Liver (tissue), 9 donors: Measurements from ENCODE around the gene PARP15. TPM values are rescaled to one million over a fixed set of nuclear protein-coding genes. Genes with fewer than 3 reads are reported as not detected.

Experiments used
- DNase-seq: peaks from one replicate; pipeline ENCODE4 v3.0.0-alpha.2; 2017; ENCODE audit warnings: low spot score
- H3K27ac ChIP-seq, 2 donors: one replicate each; pipeline ENCODE4 v1.7.0; 2013; ENCODE audit warnings: inconsistent platforms in 2 of 2, low read length in 2 of 2, control low read depth in 1 of 2, low read depth in 1 of 2, mild to moderate bottlenecking in 1 of 2
- H3K27me3 ChIP-seq, 4 donors: one replicate each; pipeline versions ENCODE4 v1.6.1 to v1.7.0; 2013; ENCODE audit warnings: low read length in 3 of 4, inconsistent platforms in 1 of 4, mild to moderate bottlenecking in 1 of 4, moderate library complexity in 1 of 4; ENCODE audit not compliant: control insufficient read depth in 4 of 4, insufficient read depth in 4 of 4
- H3K36me3 ChIP-seq, 4 donors: one replicate each; pipeline versions ENCODE4 v1.6.1 to v1.7.0; 2013; ENCODE audit warnings: low read length in 3 of 4, mild to moderate bottlenecking in 3 of 4, low read depth in 1 of 4, moderate library complexity in 1 of 4; ENCODE audit not compliant: control insufficient read depth in 4 of 4, insufficient read depth in 3 of 4
- H3K4me1 ChIP-seq, 4 donors: one replicate each; pipeline versions ENCODE4 v1.6.1 to v1.7.0; 2013; ENCODE audit warnings: low read length in 3 of 4, mild to moderate bottlenecking in 3 of 4, moderate library complexity in 1 of 4; ENCODE audit not compliant: control insufficient read depth in 4 of 4, insufficient read depth in 4 of 4
- H3K4me3 ChIP-seq, 3 donors: one replicate each; pipeline versions ENCODE4 v1.6.1 to v1.7.0; 2013; ENCODE audit warnings: low read length in 3 of 3, control low read depth in 1 of 3, low read depth in 1 of 3, mild to moderate bottlenecking in 1 of 3
- H3K9ac ChIP-seq, 2 donors: one replicate each; pipeline ENCODE4 v1.7.0; 2013; ENCODE audit warnings: low read length in 2 of 2, mild to moderate bottlenecking in 2 of 2, moderate library complexity in 2 of 2, control low read depth in 1 of 2, low read depth in 1 of 2
- H3K9me3 ChIP-seq, 4 donors: one replicate each; pipeline versions ENCODE4 v1.6.1 to v1.7.0; 2013; ENCODE audit warnings: low read length in 3 of 4; ENCODE audit not compliant: control insufficient read depth in 4 of 4
- EGR1 ChIP-seq, 2 donors: IDR thresholded peaks; 2 replicates each; pipeline ENCODE4 v1.6.1; 2016 to 2018; ENCODE audit warnings: antibody characterized with exemption in 2 of 2, low read depth in 2 of 2
- FOXA1 ChIP-seq: IDR thresholded peaks from 2 replicates; pipeline ENCODE4 v1.6.1; 2016; ENCODE audit warnings: antibody characterized with exemption
- FOXA2 ChIP-seq: IDR thresholded peaks from 2 replicates; pipeline ENCODE4 v1.6.1; 2016; ENCODE audit warnings: antibody characterized with exemption
- GABPA ChIP-seq, 2 donors: IDR thresholded peaks in 1 of 2; conservative IDR thresholded peaks in 1 of 2; 2 replicates each; pipeline ENCODE4 v1.6.1; 2016; ENCODE audit warnings: antibody characterized with exemption in 2 of 2, mild to moderate bottlenecking in 1 of 2, moderate library complexity in 1 of 2
- HNF4A ChIP-seq, 2 donors: conservative IDR thresholded peaks; 2 replicates each; pipeline ENCODE4 v1.6.1; 2016; ENCODE audit warnings: antibody characterized with exemption in 2 of 2, mild to moderate bottlenecking in 2 of 2
- HNF4G ChIP-seq: IDR thresholded peaks from 2 replicates; pipeline ENCODE4 v1.6.1; 2016; ENCODE audit warnings: antibody characterized with exemption
- JUND ChIP-seq, 2 donors: IDR thresholded peaks; 2 replicates each; pipeline ENCODE4 v1.6.1; 2016; ENCODE audit warnings: antibody characterized with exemption in 2 of 2
- NR2F2 ChIP-seq: IDR thresholded peaks from 2 replicates; pipeline ENCODE4 v1.6.1; 2016; ENCODE audit warnings: antibody characterized with exemption
- RAD21 ChIP-seq, 2 donors: IDR thresholded peaks; 2 replicates each; pipeline ENCODE4 v1.6.1; 2016; ENCODE audit warnings: antibody characterized with exemption in 2 of 2, mild to moderate bottlenecking in 2 of 2
- RXRA ChIP-seq, 2 donors: IDR thresholded peaks; 2 replicates each; pipeline ENCODE4 v1.6.1; 2017 to 2018; ENCODE audit warnings: antibody characterized with exemption in 2 of 2, mild to moderate bottlenecking in 1 of 2
- SP1 ChIP-seq: IDR thresholded peaks from 2 replicates; pipeline ENCODE4 v1.6.1; 2018; ENCODE audit warnings: antibody characterized with exemption, mild to moderate bottlenecking
- TAF1 ChIP-seq: conservative IDR thresholded peaks from 2 replicates; pipeline ENCODE4 v1.6.1; 2016; ENCODE audit warnings: antibody characterized with exemption, mild to moderate bottlenecking
- YY1 ChIP-seq: IDR thresholded peaks from 2 replicates; pipeline ENCODE4 v1.6.1; 2016; ENCODE audit warnings: antibody characterized with exemption, mild to moderate bottlenecking
- WGBS: extraction: QIAGEN DNeasy Blood & Tissue Kit; methylation state at CpG from one replicate; pipeline ENCODE4 v1.1.7; 2013; 5-methylcytosine and 5-hydroxymethylcytosine counted together
- polyA plus RNA-seq, 2 donors: library from polyadenylated mRNA; stranded (reverse) in 1 of 2; unstranded in 1 of 2; fragments of 200-250 nt in 1 of 2; fragments of >200 nt in 1 of 2; fragmentation: Nextera tagmentation in 1 of 2; extraction: Ambion mirVana in 1 of 2; gene quantifications; one replicate each; pipeline versions ENCODE4 v1.2.1 to v1.2.3, GENCODE V29; 2013 to 2015
- total RNA-seq, 2 donors: library from RNA; depleted of rRNA; stranded (reverse); fragments of >200 nt; gene quantifications; one replicate each; pipeline ENCODE4 v1.2.3, GENCODE V29; 2014
- TF ChIP-seq, protein P1 (sequence below): fragments of 150-350 bp; IDR thresholded peaks from 2 replicates; pipeline ENCODE4 v1.5.1; 2017; ENCODE audit warnings: improper control_type of control experiment, low read depth, low read length; ENCODE audit not compliant: missing input control
- TF ChIP-seq, protein P2 (sequence below): IDR thresholded peaks from 2 replicates; pipeline ENCODE4 v1.6.1; 2016; ENCODE audit warnings: antibody characterized with exemption
- TF ChIP-seq, protein P3 (sequence below): IDR thresholded peaks from 2 replicates; pipeline ENCODE4 v1.6.1; 2016; ENCODE audit warnings: antibody characterized with exemption
- TF ChIP-seq, protein P4 (sequence below): IDR thresholded peaks from 2 replicates; pipeline ENCODE4 v1.6.1; 2016; ENCODE audit warnings: antibody characterized with exemption
- TF ChIP-seq, protein P5 (sequence below): IDR thresholded peaks from 2 replicates; pipeline ENCODE4 v1.6.1; 2016; ENCODE audit warnings: antibody characterized with exemption, mild to moderate bottlenecking
- donor health status: healthy.
- donor health status: healthy.
- donor health status: healthy.
- donor health status: healthy.
- donor health status: healthy.

Gene PARP15
- total and polyA plus RNA-seq, 4 donors, result 0.28 to 3.3 (median 2.5) TPM

DNA sequence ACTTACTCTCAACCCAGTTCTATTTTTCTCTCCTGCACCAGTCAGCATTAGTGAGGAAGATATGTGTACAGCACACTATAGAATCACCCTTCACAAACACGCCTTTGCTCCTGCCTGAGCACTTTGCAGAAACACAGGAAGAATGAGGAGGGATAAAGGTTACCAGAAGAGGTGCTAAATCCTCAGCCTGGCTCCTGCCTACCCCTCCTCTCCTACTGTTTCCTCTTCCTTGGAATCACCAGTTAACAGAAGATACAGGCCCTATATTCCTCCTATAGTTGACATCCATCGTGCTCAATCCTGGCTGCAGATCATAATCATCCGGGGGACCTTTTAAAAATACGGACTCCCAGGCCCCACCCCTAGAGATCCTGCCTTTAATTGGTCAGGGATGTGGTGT is 28.9 kb downstream of the PARP15 start:
- no peak for DNase-seq
- Histone ChIP-seq H3K36me3 (no peaks in the 10 kb centered on the region), H3K4me1 (no peaks in the 10 kb centered on the region), H3K27ac (no peak overlapping the region), H3K4me3 (no peak overlapping the region), H3K9ac (no peak overlapping the region), H3K9me3 (no peaks in the 10 kb centered on the region), H3K27me3 (no peaks in the 10 kb centered on the region)
- TF ChIP-seq, protein P1, sequence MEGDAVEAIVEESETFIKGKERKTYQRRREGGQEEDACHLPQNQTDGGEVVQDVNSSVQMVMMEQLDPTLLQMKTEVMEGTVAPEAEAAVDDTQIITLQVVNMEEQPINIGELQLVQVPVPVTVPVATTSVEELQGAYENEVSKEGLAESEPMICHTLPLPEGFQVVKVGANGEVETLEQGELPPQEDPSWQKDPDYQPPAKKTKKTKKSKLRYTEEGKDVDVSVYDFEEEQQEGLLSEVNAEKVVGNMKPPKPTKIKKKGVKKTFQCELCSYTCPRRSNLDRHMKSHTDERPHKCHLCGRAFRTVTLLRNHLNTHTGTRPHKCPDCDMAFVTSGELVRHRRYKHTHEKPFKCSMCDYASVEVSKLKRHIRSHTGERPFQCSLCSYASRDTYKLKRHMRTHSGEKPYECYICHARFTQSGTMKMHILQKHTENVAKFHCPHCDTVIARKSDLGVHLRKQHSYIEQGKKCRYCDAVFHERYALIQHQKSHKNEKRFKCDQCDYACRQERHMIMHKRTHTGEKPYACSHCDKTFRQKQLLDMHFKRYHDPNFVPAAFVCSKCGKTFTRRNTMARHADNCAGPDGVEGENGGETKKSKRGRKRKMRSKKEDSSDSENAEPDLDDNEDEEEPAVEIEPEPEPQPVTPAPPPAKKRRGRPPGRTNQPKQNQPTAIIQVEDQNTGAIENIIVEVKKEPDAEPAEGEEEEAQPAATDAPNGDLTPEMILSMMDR, result no peak
- TF ChIP-seq RAD21 (IDR thresholded peaks at IDR 0.05) (no peak), RXRA (IDR thresholded peaks at IDR 0.05) (no peak), EGR1 (IDR thresholded peaks at IDR 0.05; ENCODE audit: low read depth in 2 of 2) (no peak), NR2F2 (no peak), GABPA (IDR thresholded peaks at IDR 0.05 in 1 of 2, conservative IDR thresholded peaks at IDR 0.05 in 1 of 2) (no peak), HNF4A (conservative IDR thresholded peaks at IDR 0.05) (no peak), SP1 (no peak), FOXA1 (no peak), HNF4G (no peak)
- TF ChIP-seq, protein P2, sequence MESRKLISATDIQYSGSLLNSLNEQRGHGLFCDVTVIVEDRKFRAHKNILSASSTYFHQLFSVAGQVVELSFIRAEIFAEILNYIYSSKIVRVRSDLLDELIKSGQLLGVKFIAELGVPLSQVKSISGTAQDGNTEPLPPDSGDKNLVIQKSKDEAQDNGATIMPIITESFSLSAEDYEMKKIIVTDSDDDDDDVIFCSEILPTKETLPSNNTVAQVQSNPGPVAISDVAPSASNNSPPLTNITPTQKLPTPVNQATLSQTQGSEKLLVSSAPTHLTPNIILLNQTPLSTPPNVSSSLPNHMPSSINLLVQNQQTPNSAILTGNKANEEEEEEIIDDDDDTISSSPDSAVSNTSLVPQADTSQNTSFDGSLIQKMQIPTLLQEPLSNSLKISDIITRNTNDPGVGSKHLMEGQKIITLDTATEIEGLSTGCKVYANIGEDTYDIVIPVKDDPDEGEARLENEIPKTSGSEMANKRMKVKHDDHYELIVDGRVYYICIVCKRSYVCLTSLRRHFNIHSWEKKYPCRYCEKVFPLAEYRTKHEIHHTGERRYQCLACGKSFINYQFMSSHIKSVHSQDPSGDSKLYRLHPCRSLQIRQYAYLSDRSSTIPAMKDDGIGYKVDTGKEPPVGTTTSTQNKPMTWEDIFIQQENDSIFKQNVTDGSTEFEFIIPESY, result no peak
- TF ChIP-seq, protein P3, sequence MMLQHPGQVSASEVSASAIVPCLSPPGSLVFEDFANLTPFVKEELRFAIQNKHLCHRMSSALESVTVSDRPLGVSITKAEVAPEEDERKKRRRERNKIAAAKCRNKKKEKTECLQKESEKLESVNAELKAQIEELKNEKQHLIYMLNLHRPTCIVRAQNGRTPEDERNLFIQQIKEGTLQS, result no peak
- 73% methylated on average over 4 of the region's 4 CpGs for WGBS

DNA sequence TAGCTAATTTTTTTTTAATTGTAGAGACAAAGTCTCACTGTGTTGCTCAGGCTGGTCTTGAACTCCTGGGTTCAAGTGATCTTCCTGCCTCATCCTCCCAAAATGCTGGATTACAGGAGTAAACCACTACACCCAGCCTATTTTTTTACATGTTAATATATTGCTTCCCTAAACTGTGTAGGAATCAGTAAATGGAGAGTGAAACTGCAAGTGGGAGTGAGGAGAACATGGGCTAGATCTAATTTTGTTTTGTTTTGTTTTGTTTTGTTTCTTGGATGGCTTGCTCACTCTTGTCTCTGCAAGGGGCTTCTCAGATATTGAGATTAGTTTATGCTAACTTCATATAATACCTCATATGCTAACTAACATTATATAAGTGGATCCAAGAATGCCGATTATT is 31.5 kb downstream of the PARP15 start:
- Histone ChIP-seq H3K4me1 (no peaks in the 10 kb centered on the region), H3K9ac (no peak overlapping the region), H3K36me3 (no peaks in the 10 kb centered on the region), H3K27me3 (no peaks in the 10 kb centered on the region), H3K4me3 (no peak overlapping the region), H3K27ac (no peak overlapping the region), H3K9me3 (no peaks in the 10 kb centered on the region)
- TF ChIP-seq, protein P1, result no peak
- no peak for TF ChIP-seq TAF1
- no peak for TF ChIP-seq HNF4G
- TF ChIP-seq, protein P3, result no peak
- TF ChIP-seq YY1, result no peak
- no peak for TF ChIP-seq HNF4A (conservative IDR thresholded peaks at IDR 0.05)
- TF ChIP-seq RXRA (IDR thresholded peaks at IDR 0.05), result no peak
- no peak for TF ChIP-seq GABPA (IDR thresholded peaks at IDR 0.05 in 1 of 2, conservative IDR thresholded peaks at IDR 0.05 in 1 of 2)
- TF ChIP-seq NR2F2, result no peak
- no peak for TF ChIP-seq RAD21 (IDR thresholded peaks at IDR 0.05)
- no peak for TF ChIP-seq FOXA2
- TF ChIP-seq EGR1 (IDR thresholded peaks at IDR 0.05; ENCODE audit: low read depth in 2 of 2), result no peak
- TF ChIP-seq, protein P4, sequence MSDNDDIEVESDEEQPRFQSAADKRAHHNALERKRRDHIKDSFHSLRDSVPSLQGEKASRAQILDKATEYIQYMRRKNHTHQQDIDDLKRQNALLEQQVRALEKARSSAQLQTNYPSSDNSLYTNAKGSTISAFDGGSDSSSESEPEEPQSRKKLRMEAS, result no peak
- TF ChIP-seq JUND (IDR thresholded peaks at IDR 0.05), result no peak
- TF ChIP-seq, protein P5, sequence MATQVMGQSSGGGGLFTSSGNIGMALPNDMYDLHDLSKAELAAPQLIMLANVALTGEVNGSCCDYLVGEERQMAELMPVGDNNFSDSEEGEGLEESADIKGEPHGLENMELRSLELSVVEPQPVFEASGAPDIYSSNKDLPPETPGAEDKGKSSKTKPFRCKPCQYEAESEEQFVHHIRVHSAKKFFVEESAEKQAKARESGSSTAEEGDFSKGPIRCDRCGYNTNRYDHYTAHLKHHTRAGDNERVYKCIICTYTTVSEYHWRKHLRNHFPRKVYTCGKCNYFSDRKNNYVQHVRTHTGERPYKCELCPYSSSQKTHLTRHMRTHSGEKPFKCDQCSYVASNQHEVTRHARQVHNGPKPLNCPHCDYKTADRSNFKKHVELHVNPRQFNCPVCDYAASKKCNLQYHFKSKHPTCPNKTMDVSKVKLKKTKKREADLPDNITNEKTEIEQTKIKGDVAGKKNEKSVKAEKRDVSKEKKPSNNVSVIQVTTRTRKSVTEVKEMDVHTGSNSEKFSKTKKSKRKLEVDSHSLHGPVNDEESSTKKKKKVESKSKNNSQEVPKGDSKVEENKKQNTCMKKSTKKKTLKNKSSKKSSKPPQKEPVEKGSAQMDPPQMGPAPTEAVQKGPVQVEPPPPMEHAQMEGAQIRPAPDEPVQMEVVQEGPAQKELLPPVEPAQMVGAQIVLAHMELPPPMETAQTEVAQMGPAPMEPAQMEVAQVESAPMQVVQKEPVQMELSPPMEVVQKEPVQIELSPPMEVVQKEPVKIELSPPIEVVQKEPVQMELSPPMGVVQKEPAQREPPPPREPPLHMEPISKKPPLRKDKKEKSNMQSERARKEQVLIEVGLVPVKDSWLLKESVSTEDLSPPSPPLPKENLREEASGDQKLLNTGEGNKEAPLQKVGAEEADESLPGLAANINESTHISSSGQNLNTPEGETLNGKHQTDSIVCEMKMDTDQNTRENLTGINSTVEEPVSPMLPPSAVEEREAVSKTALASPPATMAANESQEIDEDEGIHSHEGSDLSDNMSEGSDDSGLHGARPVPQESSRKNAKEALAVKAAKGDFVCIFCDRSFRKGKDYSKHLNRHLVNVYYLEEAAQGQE, result no peak
- TF ChIP-seq FOXA1, result no peak
- no peak for TF ChIP-seq SP1
- TF ChIP-seq, protein P2, result no peak
- 97% methylated on average over 1 of the region's 1 CpG for WGBS
- DNase-seq, result no peak
